HCT116 (cell line): ENCODE measurements around the gene FITM1. TPM values are rescaled to one million over a fixed set of nuclear protein-coding genes. Genes with fewer than 3 reads are reported as not detected.

Source experiments
- ATAC-seq: fragments of 200-7000 bp; cut with Tn5 transposase; 2 replicates; pipeline ENCODE4 v1.9.1; 2020; ENCODE audit warnings: mild to moderate bottlenecking, moderate library complexity
- BruUV-seq: library from RNA; stranded (reverse); fragments of 400-500 nt; replicated peaks from 2 replicates; lab custom pipeline; 2021; lab: Mats Ljungman, UMichigan
- CTCF ChIA-PET: fragments of 300-600 bp; sonication (Branson Sonifier 250); formaldehyde crosslinking; loops from one replicate; lab custom pipeline; 2021; ENCODE audit warnings: antibody characterized with exemption; lab: Charles Lee
- POLR2A ChIA-PET: fragments of 300-600, 350-600 bp; sonication (Branson Sonifier 250); formaldehyde crosslinking; loops from one replicate; lab custom pipeline; 2021; ENCODE audit warnings: antibody characterized with exemption; lab: Charles Lee
- RAD21 ChIA-PET, 2 experiments: fragments of 300-600 bp; sonication (Branson Sonifier 250); formaldehyde crosslinking; loops; one replicate each; lab custom pipeline; 2023; ENCODE audit warnings: low total read pairs in 2 of 2; ENCODE audit not compliant: uncharacterized antibody in 2 of 2, unreplicated experiment in 2 of 2, low non-redundant PET in 1 of 2; lab: Charles Lee
- DNase-seq: peaks from one replicate; pipeline ENCODE4 v3.0.0-alpha.2; 2010; ENCODE audit warnings: low read depth, low spot score
- H2AFZ ChIP-seq: fragments of 200-600 bp; shearing (Covaris generic), sonication (generic); 2 replicates; pipeline ENCODE4 v1.6.1; 2017; ENCODE audit warnings: low read depth, mixed run types, mixed read lengths, antibody characterized with exemption, low read length; ENCODE audit not compliant: poor library complexity, severe bottlenecking
- H3K27ac ChIP-seq: 2 replicates; pipeline ENCODE4 v1.5.1; 2012; ENCODE audit warnings: low read depth, low read length
- H3K27me3 ChIP-seq: fragments of 200-600 bp; sonication (generic); 2 replicates; pipeline ENCODE4 v1.6.1; 2016; ENCODE audit warnings: mixed run types, low read length, mixed read lengths; ENCODE audit not compliant: insufficient read depth
- H3K36me3 ChIP-seq, 2 experiments: fragments of 200-500 bp in 1 of 2; fragments of 200-600 bp in 1 of 2; sonication (Bioruptor generic) in 1 of 2; sonication (generic) in 1 of 2; 2 replicates each; pipeline versions ENCODE4 v1.5.1 to v1.6.1; 2014 to 2016; ENCODE audit warnings: low read length in 2 of 2, inconsistent platforms in 1 of 2, mixed read lengths in 1 of 2, mixed run types in 1 of 2; ENCODE audit not compliant: insufficient read depth in 2 of 2, control insufficient read depth in 1 of 2
- H3K4me1 ChIP-seq, 2 experiments: fragments of 200-600 bp in 1 of 2; sonication (generic) in 1 of 2; 2 replicates each; pipeline versions ENCODE4 v1.5.1 to v1.6.1; 2012 to 2017; ENCODE audit warnings: low read length in 2 of 2, inconsistent platforms in 1 of 2, mild to moderate bottlenecking in 1 of 2, mixed read lengths in 1 of 2, mixed run types in 1 of 2, moderate library complexity in 1 of 2; ENCODE audit not compliant: insufficient read depth in 2 of 2, control insufficient read depth in 1 of 2
- H3K4me2 ChIP-seq: fragments of 200-600 bp; sonication (generic); 2 replicates; pipeline ENCODE4 v1.6.1; 2017; ENCODE audit warnings: mixed run types, low read length, mixed read lengths
- H3K4me3 ChIP-seq, 2 experiments: fragments of 200-600 bp in 1 of 2; sonication (generic) in 1 of 2; replicated peaks in 1 of 2; 2 replicates each; pipeline ENCODE4 v1.5.1; 2011 to 2016; ENCODE audit warnings: low read length in 2 of 2, control low read depth in 1 of 2, low read depth in 1 of 2, mild to moderate bottlenecking in 1 of 2, mixed read lengths in 1 of 2, mixed run types in 1 of 2
- H3K79me2 ChIP-seq: fragments of 200-600 bp; sonication (generic); 2 replicates; pipeline ENCODE4 v1.6.1; 2017; ENCODE audit warnings: mild to moderate bottlenecking, mixed run types, low read length, moderate library complexity, mixed read lengths; ENCODE audit not compliant: insufficient read depth
- H3K9ac ChIP-seq: fragments of 200-600 bp; sonication (generic); 2 replicates; pipeline ENCODE4 v1.6.1; 2016; ENCODE audit warnings: low read length, mixed read lengths
- H3K9me2 ChIP-seq: fragments of 200-600 bp; sonication (generic), shearing (Covaris generic); 2 replicates; pipeline ENCODE4 v1.6.1; 2017; ENCODE audit warnings: mixed run types, mild to moderate bottlenecking, moderate library complexity; ENCODE audit not compliant: insufficient read depth
- H3K9me3 ChIP-seq, 2 experiments: fragments of 200-500 bp in 1 of 2; fragments of 200-600 bp in 1 of 2; sonication (Bioruptor generic) in 1 of 2; sonication (generic) in 1 of 2; 2 replicates each; pipeline ENCODE4 v1.6.1; 2014 to 2017; ENCODE audit warnings: low read length in 2 of 2, mixed read lengths in 2 of 2, inconsistent platforms in 1 of 2, low read depth in 1 of 2, mild to moderate bottlenecking in 1 of 2, mixed run types in 1 of 2, moderate library complexity in 1 of 2; ENCODE audit not compliant: control insufficient read depth in 1 of 2, insufficient read depth in 1 of 2
- H4K20me1 ChIP-seq: fragments of 200-600 bp; sonication (generic), shearing (Covaris generic); 2 replicates; pipeline ENCODE4 v1.6.1; 2017; ENCODE audit warnings: mixed run types, mild to moderate bottlenecking, moderate library complexity; ENCODE audit not compliant: insufficient read depth
- CTCF ChIP-seq, 3 experiments: fragments of 200-600 bp in 1 of 3; sonication (generic) in 1 of 3; IDR thresholded peaks in 2 of 3; conservative IDR thresholded peaks in 1 of 3; 2 replicates each; pipeline ENCODE4 v1.5.1; 2012 to 2017; ENCODE audit warnings: low read depth in 2 of 3, low read length in 2 of 3, antibody characterized with exemption in 1 of 3, borderline replicate concordance in 1 of 3, control low read depth in 1 of 3, mild to moderate bottlenecking in 1 of 3, mixed read lengths in 1 of 3, mixed run types in 1 of 3, moderate library complexity in 1 of 3; ENCODE audit not compliant: insufficient read depth in 1 of 3
- POLR2A ChIP-seq: IDR thresholded peaks from 2 replicates; pipeline ENCODE4 v1.7.0; 2011; ENCODE audit warnings: borderline replicate concordance; ENCODE audit not compliant: insufficient read depth, insufficient read length; ENCODE audit errors: extremely low read depth
- POLR2AphosphoS5 ChIP-seq: IDR thresholded peaks from 2 replicates; pipeline ENCODE4 v1.6.1; 2011; ENCODE audit warnings: mild to moderate bottlenecking, low read depth, low read length, moderate library complexity
- SIN3A ChIP-seq: IDR thresholded peaks from 2 replicates; pipeline ENCODE4 v1.6.1; 2012; ENCODE audit warnings: low read depth
- YY1 ChIP-seq: IDR thresholded peaks from 2 replicates; pipeline ENCODE4 v1.6.1; 2011; ENCODE audit warnings: low read length, low read depth, moderate library complexity, mild to moderate bottlenecking; ENCODE audit not compliant: insufficient replicate concordance; ENCODE audit errors: extremely low read depth
- ZBTB33 ChIP-seq: IDR thresholded peaks from 2 replicates; pipeline ENCODE4 v1.6.1; 2011; ENCODE audit warnings: mild to moderate bottlenecking, low read length, moderate library complexity; ENCODE audit not compliant: insufficient replicate concordance; ENCODE audit errors: extremely low read depth
- ZFX ChIP-seq: fragments of 450-650 bp; IDR thresholded peaks from 2 replicates; pipeline ENCODE4 v1.6.1; 2017
- intact Hi-C: fragments of 100-400 bp; cut with micrococcal nuclease; formaldehyde crosslinking; loops from 2 replicates; pipeline ENCODE4 v1.10.0; 2022
- total RNA-seq: library from RNA; stranded (reverse); gene quantifications from one replicate; pipeline ENCODE4 v1.2.1, GENCODE V29; 2021; ENCODE audit not compliant: unreplicated experiment
- TF ChIP-seq, protein P1 (sequence below): IDR thresholded peaks from 2 replicates; pipeline ENCODE4 v1.6.1; 2012

The FITM1 gene
- total RNA-seq, 1 experiment from 2014 or later, result 0.81 TPM

GRCh38 chr14:24141097-24141880, 10.8 kb downstream of the FITM1 start, which contains the start of gene EMC9:
Gene EMC9, minus strand, starts transcription at chr14:24141591. Its CDS starts 287 bp downstream, at chr14:24141304.
- ChIA-PET CTCF (interaction anchor here (1.0 to 1.6 kb wide), 4 partner anchors 19 to 83 kb away, joined by 4 to 11 read pairs (median 8); partner anchors contain the start of genes DCAF11, IRF9 and NRL), RAD21 (interaction anchor here in 1 of 2 experiments (1.2 kb wide), 1 partner anchor 27 kb away, joined by 10 read pairs; the partner anchor contains the start of genes DCAF11 and NRL), POLR2A (interaction anchor here (0.7 to 2.9 kb wide), 9 partner anchors 10 to 54 kb away, joined by 3 to 36 read pairs (median 4); partner anchors contain the start of genes DCAF11, IPO4, IRF9 and NRL)
- ATAC-seq, result peak; percentile 88
- Histone ChIP-seq H3K27ac (peak within 1 kb of the TSS; percentile 91), H2AFZ (no peak within 1 kb of the TSS), H3K4me1 (peaks cover 26 to 50% of the 10 kb centered on the region in 2 experiments), H3K36me3 (peaks cover 23 to 28% of the 10 kb centered on the region in 2 experiments), H3K4me2 (peak within 1 kb of the TSS; percentile 91), H3K4me3 (peak within 1 kb of the TSS; percentile 66 to 87), H4K20me1 (no peaks in the 10 kb centered on the region), H3K27me3 (no peaks in the 10 kb centered on the region), H3K9ac (peak within 1 kb of the TSS; percentile 80), H3K9me2 (no peaks in the 10 kb centered on the region), H3K79me2 (peaks cover 62% of the 10 kb centered on the region), H3K9me3 (no peaks in the 10 kb centered on the region)
- TF ChIP-seq ZFX (peak; percentile 93), YY1 (peak; percentile 13), ZBTB33 (no peak), SIN3A (no peak), POLR2A (peak; percentile 96), CTCF (IDR thresholded peaks at IDR 0.05 in 2 of 3, conservative IDR thresholded peaks at IDR 0.05 in 1 of 3; ENCODE audit: borderline replicate concordance in 1 of 3, insufficient read depth in 1 of 3, low read depth in 2 of 3, low read length in 2 of 3) (peak in 1 of 3 experiments; percentile 62; a peak in 3 of 6 replicates), POLR2AphosphoS5 (peak; percentile 92)
- TF ChIP-seq, protein P1, sequence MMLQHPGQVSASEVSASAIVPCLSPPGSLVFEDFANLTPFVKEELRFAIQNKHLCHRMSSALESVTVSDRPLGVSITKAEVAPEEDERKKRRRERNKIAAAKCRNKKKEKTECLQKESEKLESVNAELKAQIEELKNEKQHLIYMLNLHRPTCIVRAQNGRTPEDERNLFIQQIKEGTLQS, result no peak
- DNase-seq, result peak; percentile 99
- TSS peak; percentile 48 for BruUV-seq
- intact Hi-C loops, result no loop called here
